ENCODE measurements around the gene RTN4IP1.

RTN4IP1 gene

GRCh38 chr6:106546691-106547414, 82.4 kb downstream of the RTN4IP1 start:
- no peak for DNase-seq (ENCODE audit: low read depth)

DNA sequence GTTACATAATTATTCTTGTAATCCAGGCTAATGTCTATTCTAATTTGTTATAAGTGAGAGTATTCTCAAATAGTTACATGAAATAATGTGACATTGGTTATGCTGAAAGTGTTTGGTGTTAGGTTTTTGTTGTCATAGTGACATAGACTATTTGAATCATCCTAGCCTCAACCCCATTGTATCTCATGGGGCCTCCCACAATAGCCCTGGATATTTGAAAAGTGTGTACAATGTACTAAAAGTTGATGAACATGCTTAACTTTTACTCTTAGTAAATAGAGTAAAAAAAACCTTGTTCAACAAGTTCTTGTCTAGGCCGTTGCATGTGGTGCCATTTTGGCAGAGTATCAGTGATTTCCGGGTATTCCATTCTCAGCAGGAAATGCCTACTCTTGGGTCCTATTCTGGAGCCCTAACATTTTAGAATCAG, 83.0 kb downstream of the RTN4IP1 start:
- DNase-seq (ENCODE audit: low read depth), result no peak

- DNase-seq (ENCODE audit: low read depth), result no peak
Observed at GRCh38 chr6:106540907-106541306, 88.4 kb downstream of the RTN4IP1 start.

DNA sequence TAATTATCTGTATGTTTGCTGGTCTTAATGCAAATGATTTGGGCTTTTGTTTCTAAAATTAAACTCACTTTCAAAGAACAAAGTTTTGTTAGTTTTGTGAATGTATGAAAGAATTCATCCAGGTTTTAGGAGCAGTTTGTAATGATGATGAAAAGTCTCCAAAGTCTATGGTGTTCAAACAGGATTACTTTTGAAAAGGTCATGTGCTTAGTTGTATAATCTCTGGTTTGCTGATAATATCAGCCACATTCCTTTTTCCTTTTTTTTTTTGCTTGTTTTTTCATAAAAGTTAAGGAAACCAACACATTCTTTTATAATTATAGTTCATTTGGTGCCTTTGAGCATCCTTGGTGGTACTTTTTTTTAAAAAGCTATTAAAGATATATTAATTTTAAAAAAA, 88.9 kb downstream of the RTN4IP1 start:
- DNase-seq (ENCODE audit: low read depth), result no peak

DNA sequence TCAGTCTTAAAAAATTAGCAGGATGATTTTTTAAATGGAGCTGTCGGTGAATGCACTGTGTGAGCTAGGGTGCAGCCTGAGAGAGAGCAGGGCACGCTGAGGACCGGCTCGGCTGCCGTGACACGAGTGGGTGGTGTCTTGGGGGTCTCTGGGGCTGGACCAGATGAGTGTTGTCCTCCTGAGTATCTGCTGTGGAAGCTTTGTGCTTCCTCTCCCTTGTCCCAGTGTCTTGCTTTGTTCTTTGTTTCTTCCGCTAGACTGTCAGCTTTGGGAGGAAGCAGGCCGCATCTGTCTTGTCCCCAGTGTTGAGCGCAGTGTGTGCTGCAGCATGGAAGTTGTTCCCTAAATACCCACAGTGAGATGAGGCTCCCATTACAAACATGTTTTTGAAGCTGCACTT, 89.4 kb downstream of the RTN4IP1 start:
- DNase-seq (ENCODE audit: low read depth), result no peak

DNA sequence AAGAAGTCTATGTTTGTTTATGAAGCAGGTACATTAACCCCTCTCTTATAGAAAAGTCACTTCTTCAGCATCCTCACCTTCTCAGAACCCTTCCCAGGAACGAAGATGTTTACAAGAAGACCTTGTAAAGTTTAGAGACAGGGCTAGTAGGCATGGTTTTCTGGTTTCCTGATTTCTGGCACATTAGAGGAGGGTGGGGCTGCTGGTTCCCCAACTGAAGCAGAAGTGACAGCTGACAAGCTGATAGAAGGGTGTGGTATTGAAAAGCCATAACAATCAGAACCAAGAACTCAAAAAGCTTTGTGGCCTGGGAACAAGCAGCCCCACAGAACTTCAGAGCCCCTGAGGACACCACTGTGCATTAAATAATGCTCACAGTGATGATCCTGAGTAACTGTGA, 91.2 kb downstream of the RTN4IP1 start:
- DNase-seq (ENCODE audit: low read depth), result no peak

DNA sequence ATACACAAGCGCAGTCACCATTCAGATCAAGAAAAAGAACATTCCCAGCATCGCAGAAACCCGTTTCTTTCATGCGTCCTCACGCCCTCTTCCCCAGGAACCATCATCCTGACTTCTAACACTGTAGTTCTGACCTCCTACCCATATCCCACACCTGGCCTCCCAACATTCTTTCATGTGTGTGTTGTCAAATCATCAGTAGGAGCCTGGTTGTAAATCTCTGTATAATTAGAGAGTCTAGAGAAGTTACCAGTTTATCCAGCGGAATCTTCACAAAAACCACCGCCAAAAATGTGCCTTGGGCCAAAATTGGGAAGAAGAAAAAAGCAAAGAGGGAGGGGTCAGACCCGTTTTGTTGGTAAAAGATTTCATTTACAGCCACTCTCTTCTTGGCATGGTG, 91.6 kb downstream of the RTN4IP1 start:
- no peak for DNase-seq (ENCODE audit: low read depth)

DNA sequence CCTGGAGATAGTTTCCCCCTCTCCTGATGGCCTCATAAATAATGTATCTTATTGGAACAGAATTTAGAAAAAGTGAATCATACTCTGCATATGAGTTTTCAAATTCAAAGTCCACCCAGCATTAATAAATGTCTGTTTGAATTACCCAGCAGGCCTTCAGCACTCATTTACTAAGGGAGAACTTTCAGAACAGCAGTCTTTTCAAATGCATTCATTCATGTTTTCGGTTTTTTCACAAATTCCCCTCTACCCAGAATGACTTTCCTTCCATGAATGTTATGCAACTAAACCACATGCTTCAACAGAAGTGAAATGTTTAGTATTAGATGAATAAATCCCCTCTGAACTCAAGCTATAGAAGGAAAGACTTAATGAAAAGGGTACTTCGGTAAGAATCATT, 92.4 kb downstream of the RTN4IP1 start:
- DNase-seq (ENCODE audit: low read depth), result no peak

DNA sequence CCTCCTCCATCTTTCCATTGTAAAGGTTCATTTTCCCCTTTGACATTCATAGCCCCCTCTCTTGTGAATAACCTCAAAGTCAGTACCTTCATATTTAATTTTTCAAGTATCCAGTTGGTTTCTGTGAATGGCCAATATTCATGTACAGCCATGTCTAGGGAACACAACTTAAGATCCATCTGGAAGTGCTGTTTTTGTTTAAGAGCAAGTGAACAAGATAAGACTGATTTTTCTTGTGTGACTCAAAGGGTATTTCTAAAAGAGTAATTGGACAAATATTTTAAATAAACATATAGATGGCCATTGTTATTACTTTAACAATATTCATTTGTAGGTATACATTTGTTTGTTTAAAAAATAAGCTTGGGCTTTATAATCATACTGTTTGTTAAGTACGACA, 92.9 kb downstream of the RTN4IP1 start:
- DNase-seq (ENCODE audit: low read depth), result no peak

GRCh38 chr6:106535012-106535411, 94.3 kb downstream of the RTN4IP1 start:
- DNase-seq (ENCODE audit: low read depth), result no peak

- DNase-seq (ENCODE audit: low read depth), result no peak
Observed at GRCh38 chr6:106534564-106534982, 94.7 kb downstream of the RTN4IP1 start.

DNA sequence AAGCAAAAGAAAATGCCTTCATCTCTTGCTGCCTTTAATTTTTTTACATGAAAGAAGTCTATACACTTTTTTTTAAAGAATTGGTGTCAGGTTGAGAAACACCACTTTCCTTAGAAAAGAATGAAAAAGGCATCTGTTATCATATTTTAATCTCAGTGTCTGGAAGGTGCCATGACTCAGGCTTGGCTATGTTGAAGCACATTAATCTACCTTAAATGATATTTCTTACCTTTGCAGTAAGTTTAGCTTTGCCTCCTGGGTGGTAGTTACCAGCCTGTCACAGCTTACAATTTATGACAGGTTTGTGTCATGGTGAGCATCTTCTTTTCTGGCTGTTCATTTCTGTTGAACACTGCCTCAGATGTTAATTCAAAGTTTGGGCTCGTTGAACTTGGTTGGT, 95.3 kb downstream of the RTN4IP1 start:
- DNase-seq (ENCODE audit: low read depth), result no peak

DNA sequence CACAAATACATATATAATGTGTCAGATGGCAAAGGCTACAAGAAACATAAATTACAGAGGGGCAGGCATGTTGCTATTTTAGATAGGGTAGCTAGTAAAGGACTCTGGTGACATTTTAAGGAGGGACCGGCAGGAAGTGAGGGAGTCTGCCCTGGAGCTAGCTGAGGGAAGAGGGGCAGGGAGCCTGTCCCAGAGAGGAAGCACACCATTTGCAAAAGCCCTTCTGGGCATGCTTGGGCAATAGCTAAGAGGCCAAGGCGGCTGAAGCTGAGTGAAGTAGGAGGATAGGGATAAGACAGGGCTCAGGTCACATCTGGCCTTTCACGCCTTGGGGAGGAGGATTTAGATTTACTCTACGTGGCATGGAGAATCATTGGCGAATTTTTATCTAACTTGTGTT, 96.2 kb downstream of the RTN4IP1 start:
- DNase-seq (ENCODE audit: low read depth), result no peak

- DNase-seq (ENCODE audit: low read depth), result no peak
Observed at GRCh38 chr6:106530502-106530901, 98.8 kb downstream of the RTN4IP1 start.

GRCh38 chr6:106530026-106530425, 99.3 kb downstream of the RTN4IP1 start:
- no peak for DNase-seq (ENCODE audit: low read depth)

- DNase-seq (ENCODE audit: low read depth), result no peak
Observed at GRCh38 chr6:106529438-106529837, 99.9 kb downstream of the RTN4IP1 start.

- DNase-seq (ENCODE audit: low read depth), result no peak
Observed at GRCh38 chr6:106528521-106528920, 100.8 kb downstream of the RTN4IP1 start.

DNA sequence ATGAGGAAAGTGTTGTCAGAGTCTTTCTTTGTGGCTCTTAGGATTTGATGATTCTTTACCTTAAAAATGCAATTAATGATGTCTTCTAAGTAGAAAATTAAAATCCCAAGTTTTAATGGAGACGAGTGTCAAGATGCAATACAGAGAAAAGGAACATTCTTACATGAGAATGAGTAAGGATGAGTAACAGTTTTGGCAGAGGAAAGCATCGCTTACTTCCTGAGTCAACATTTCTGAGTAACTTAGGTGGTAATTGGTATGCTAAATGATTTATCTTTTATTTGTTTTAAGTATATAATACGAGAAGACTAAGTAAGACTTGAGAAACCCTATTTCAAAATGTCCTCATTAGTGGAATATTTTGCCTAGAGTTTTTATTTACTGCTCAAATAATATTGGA, 101.3 kb downstream of the RTN4IP1 start:
- DNase-seq (ENCODE audit: low read depth), result no peak

GRCh38 chr6:106527117-106527516, 102.2 kb downstream of the RTN4IP1 start:
- DNase-seq (ENCODE audit: low read depth), result no peak

DNA sequence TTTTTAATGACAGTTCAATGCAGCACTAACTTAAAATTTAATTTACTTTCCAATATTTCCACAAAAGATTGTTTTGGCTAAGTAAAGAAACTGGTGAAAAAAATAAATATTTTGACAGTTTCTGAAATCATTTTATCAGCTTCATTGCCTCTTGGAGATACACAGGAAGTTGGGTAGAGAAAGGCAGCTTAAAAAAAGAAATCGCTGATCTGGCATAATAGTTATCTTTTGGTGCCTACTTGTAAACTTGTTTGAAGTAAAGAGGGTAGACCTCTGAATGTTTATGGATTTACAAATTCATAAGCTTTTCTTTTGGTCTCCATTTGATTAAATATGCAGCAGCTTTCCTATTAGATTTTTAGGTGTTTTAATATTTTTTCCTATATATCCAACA, 103.4 kb downstream of the RTN4IP1 start:
- no peak for DNase-seq (ENCODE audit: low read depth)

DNA sequence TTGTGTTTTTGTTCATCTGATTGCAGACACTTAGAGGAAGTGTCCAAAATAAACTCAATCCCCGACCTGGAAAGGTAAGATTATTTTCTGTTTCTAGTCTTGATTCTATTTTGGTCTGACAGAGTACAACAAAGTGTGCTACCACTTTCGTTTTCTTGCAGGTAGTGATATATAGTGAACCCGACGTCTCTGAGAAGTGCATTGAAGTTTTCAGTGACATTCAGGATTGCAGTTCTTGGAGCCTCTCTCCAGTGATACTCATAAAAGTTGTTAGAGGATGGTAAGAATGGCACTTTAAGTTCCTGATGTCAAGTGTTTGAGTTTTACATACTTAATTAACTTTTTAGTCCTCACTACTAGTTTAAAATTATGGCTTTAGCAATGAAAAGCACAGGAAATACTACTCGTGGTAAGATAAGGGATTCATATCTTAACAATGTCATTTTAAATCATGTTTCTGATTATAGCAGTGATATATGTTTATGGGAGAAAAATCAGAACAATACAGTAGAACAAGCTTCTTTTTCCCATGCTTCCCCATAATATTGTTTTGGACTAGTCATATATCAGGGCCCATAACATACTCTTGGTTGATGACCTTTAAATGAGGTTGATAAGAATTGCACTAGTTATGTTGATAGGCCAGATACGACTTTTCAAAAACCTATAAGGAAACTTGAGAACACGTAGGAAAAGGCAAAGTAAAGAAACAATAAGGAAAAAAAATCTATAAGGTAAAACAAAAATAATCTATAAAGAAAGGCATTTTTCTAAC, 104.0 kb downstream of the RTN4IP1 start:
- no peak for DNase-seq (ENCODE audit: low read depth)

GRCh38 chr6:106522562-106523250, 106.6 kb downstream of the RTN4IP1 start:
- no peak for DNase-seq (ENCODE audit: low read depth)

Data from activated T-helper 1 cell treated with Interleukin-2 at 50 U/mL for 16 hours (primary cell).